ENCODE results near the gene MVB12A. TPM values are rescaled to one million over a fixed set of nuclear protein-coding genes. Genes with fewer than 3 reads are reported as not detected.

MVB12A gene
- total and polyA plus RNA-seq, 2 of the 4 experiments (the other 2 are of a cell fraction) = 13.8 to 43.9 TPM

DNA sequence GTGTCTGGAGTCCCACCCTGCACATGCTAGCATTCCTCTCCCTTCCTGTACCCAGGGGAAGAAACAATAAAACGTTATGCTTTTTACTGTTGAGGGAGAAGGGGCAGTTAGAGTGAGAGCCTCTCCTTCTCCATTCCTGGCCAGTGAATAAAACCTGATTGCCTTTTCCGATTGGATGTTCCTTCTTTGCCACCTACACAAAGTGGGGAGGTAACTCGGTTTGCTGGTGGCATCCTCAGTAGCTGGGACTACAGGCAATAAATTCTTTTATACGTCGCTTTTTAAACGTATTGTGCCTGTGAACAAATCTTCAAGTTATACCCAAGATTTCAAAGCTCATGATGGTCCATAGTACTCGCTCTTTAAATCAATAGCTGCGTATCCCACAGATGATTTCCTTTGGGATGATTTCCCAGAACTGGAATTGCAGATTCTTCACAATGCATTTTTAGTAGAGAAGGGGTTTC, 660 bp upstream of the MVB12A start:
- Histone ChIP-seq H3K27me3 (ENCODE audit: control insufficient read depth, insufficient read depth, low read length) (0 out of 2 replicates have a peak, but pooled peaks cover 1% of the 10 kb centered on the region), H3K14ac (replicated peaks; ENCODE audit: low read depth, low read length) (peak overlapping the region; percentile 83), H2AFZ (replicated peaks; ENCODE audit: low read length, poor library complexity) (peak overlapping the region; percentile 99), H3K4me1 (ENCODE audit: control insufficient read depth, insufficient read depth, low read length) (peaks cover 4% of the 10 kb centered on the region; the same call in 1 of the 2 replicates), H3K23ac (ENCODE audit: low read depth, low read length) (peak overlapping the region; percentile 30; the same call in 1 of the 2 replicates), H2BK5ac (ENCODE audit: low read depth, low read length, poor library complexity, severe bottlenecking) (peak overlapping the region; percentile 80), H3K27ac (ENCODE audit: insufficient read depth, low read length) (peak overlapping the region; percentile 68), H2BK20ac (ENCODE audit: low read depth, low read length) (no peak overlapping the region), H3K79me1 (ENCODE audit: low read depth in 1 of 2, low read length in 2 of 2) (peaks cover 5 to 12% of the 10 kb centered on the region in 2 experiments; a peak in 3 of 4 replicates), H3K9ac (ENCODE audit: low read depth, low read length) (peak overlapping the region; percentile 70), H3K36me3 (ENCODE audit: control insufficient read depth, insufficient read depth, low read length) (peaks cover 5% of the 10 kb centered on the region; the same call in 1 of the 2 replicates), H2AK5ac (ENCODE audit: low read depth, low read length) (peak overlapping the region; percentile 65), H3K18ac (ENCODE audit: low read depth, low read length) (peak overlapping the region; percentile 11; the same call in 1 of the 2 replicates), H3K4me3 (ENCODE audit: insufficient read depth, low read depth, low read length) (peak overlapping the region; percentile 49), H3K9me1 (ENCODE audit: insufficient read depth, low read length) (peaks cover 7% of the 10 kb centered on the region; the same call in 1 of the 2 replicates), H4K20me1 (ENCODE audit: insufficient read depth, low read length) (no peaks in the 10 kb centered on the region), H3K9me3 (ENCODE audit: control insufficient read depth, insufficient read depth, low read length) (no peaks in the 10 kb centered on the region), H3K56ac (ENCODE audit: extremely low read depth, insufficient read depth, low read length) (peak overlapping the region; percentile 41; the same call in 1 of the 2 replicates), H2BK120ac (ENCODE audit: low read depth, low read length) (no peak overlapping the region), H4K91ac (ENCODE audit: insufficient read depth, low read depth, low read length) (peak overlapping the region; percentile 53), H3K4ac (ENCODE audit: low read depth, low read length) (peak overlapping the region; percentile 60), H4K8ac (ENCODE audit: low read depth in 2 of 2, low read length in 2 of 2) (peak overlapping the region; percentile 89 to 94), H2BK15ac (ENCODE audit: low read depth, low read length) (no peak overlapping the region), H4K5ac (ENCODE audit: low read depth, low read length) (peak overlapping the region; percentile 69), H3K4me2 (ENCODE audit: low read depth, low read length) (peak overlapping the region; percentile 71), H2AK9ac (replicated peaks; ENCODE audit: low read depth, low read length, poor library complexity) (peak overlapping the region; percentile 75)
- no TSS peak for BruUV-seq (replicated peaks)
- ChIA-PET CTCF (interaction anchor here (0.6 to 0.7 kb wide), 2 partner anchors 9 to 27 kb away, joined by 3 to 4 read pairs; no protein-coding TSS in a partner anchor), POLR2A (ENCODE audit: unreplicated experiment) (interaction anchor here (0.6 kb wide), 1 partner anchor 92 kb away, joined by 15 read pairs; no protein-coding TSS in a partner anchor)
- DNase-seq (no peak), ATAC-seq (ENCODE audit: low read depth) (no peak)
- dilution Hi-C loops (cut with HindIII; ENCODE audit: low sequenced_read_pairs, unreplicated experiment) (no loop called here), intact Hi-C loops (cut with micrococcal nuclease) (no loop called here), in situ Hi-C loops (cut with MboI; ENCODE audit: low sequenced_read_pairs) (no loop called here)
- TF ChIP-seq CEBPB (IDR thresholded peaks at IDR 0.05; ENCODE audit: low read depth, low read length) = no peak
- no peak for TF ChIP-seq FOS (IDR thresholded peaks at IDR 0.05; ENCODE audit: low read depth, low read length)
- TF ChIP-seq, protein P1, sequence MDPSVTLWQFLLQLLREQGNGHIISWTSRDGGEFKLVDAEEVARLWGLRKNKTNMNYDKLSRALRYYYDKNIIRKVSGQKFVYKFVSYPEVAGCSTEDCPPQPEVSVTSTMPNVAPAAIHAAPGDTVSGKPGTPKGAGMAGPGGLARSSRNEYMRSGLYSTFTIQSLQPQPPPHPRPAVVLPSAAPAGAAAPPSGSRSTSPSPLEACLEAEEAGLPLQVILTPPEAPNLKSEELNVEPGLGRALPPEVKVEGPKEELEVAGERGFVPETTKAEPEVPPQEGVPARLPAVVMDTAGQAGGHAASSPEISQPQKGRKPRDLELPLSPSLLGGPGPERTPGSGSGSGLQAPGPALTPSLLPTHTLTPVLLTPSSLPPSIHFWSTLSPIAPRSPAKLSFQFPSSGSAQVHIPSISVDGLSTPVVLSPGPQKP (IDR thresholded peaks at IDR 0.05; ENCODE audit: borderline replicate concordance, low read depth, low read length) = no peak
- TF ChIP-seq POLR2A (IDR thresholded peaks at IDR 0.05; ENCODE audit: low read depth, low read length) = no peak
- TF ChIP-seq MAZ (IDR thresholded peaks at IDR 0.05; ENCODE audit: borderline replicate concordance, low read depth, low read length) = no peak
- 24% methylated on average over 5 of the region's 8 CpGs; no CpG with 5 or more reads in 1 of the 2 experiments for WGBS, 2 experiments (ENCODE audit: extremely low coverage in 2 of 2, insufficient read length in 1 of 2)
